Mucosa of gallbladder (tissue), 1 donor: ENCODE measurements around the gene SIN3A. TPM values are rescaled to one million over a fixed set of nuclear protein-coding genes. Genes with fewer than 3 reads are reported as not detected.
"Not testable (repeated sequence)": the region's sequence is repeated elsewhere in the genome, so short reads cannot be mapped to it uniquely, and the experiment has no call there.

Experiments used
- DNase-seq: peaks from one replicate; pipeline ENCODE4 v3.0.0-alpha.2; 2020; ENCODE audit warnings: low spot score
- total RNA-seq: library from RNA; stranded (reverse); gene quantifications from one replicate; pipeline ENCODE4 v1.2.1, GENCODE V29; 2021
- donor health status: DM: no; HTN: no; CAD: no.

The SIN3A gene
- total RNA-seq, 1 donor from 2014 or later: 65.5 TPM

DNA sequence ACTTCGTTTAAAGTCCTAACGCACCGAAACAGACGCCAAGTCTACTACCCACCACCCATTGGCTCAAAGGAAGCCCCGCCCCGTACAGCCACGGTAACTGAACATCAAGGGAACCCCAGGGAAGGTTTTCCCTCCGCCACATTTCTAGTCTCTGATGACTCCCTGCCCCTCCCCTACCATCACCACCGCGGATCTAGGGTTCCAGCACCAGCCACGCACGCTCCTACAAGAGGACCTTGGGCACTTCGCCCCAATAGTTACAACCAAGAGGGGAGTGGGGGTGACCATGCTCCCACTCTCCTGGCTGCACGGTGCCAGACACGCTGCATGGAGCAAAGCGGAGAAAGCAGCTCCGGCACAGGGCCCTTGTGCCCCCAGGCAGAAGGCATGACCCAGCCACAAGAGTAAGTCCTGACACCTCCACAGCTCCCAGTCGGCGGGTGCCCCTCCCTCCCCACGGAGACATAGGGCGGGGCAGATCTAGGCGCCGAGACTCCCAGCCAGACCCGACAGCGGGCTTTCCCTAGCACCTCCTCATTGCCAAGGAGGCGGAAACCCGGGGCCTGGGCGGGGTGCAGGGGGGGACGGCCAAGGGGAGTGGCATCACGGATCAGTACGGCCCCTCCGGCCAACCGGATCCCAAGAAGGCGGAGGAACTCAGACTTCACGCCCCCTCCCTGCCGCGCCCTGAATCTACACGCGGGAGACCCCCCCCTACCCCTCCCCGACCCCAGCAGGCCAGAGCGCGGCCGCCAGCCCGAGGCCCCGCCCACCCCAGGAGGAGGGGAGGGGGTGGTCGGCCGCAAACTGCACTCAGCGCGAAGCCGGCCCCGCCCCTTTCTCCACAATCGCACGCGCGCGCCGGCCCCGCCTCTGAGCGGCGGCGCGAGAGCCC lies 936 bp downstream of the SIN3A start:
- peak; percentile 96 for DNase-seq

- DNase-seq: no peak
Observed at GRCh38 chr15:75449585-75450306, 1.7 kb downstream of the SIN3A start.

- DNase-seq: not testable (repeated sequence)
Observed at GRCh38 chr15:75448171-75448570, 3.3 kb downstream of the SIN3A start.

DNA sequence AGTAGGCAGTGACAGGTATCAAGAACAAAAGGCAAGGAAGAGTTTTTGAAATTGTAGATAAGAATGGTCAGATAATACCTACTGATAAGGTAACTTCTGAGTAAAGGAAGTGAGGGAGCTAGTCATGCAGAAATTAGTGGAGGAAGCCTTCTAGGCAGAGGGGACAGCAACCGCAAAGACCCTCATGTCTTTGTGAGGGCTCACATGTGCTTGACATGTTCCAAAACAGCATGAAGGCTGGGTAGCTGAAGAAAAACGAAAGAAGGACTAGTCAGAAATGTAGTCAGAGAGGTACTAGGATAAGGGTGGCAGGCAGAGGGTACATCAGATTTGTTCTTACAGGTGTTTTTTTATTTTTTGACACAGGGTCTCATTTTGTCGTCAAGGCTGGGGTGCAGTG lies 5.3 kb downstream of the SIN3A start:
- DNase-seq: no peak

- DNase-seq: not testable (repeated sequence)
Observed at GRCh38 chr15:75445324-75445723, 6.2 kb downstream of the SIN3A start.

- not testable (repeated sequence) for DNase-seq
Observed at GRCh38 chr15:75443972-75444453, 7.5 kb downstream of the SIN3A start.

GRCh38 chr15:75437721-75438120 lies 13.8 kb downstream of the SIN3A start:
- DNase-seq: no peak

DNA sequence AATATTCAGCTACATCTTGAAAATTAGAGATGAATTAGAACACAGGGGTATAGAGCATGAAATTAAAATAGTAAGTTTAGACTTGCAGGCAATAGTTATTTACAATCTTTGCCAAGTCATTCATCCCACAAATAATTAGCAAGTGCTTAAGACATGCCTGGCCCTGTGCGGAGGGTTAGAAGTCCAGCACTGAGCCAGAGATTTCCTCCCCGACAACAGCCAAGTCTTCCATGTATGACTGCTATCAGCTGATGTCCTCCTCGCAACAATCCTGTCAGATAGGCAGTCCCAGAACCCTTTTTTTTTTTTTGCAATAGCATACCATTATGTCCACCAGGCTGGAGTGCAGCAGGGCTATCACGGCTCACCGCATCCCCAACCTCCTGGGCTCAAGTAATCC lies 14.6 kb downstream of the SIN3A start:
- no peak for DNase-seq

- DNase-seq: no peak
Observed at GRCh38 chr15:75431682-75432081, 19.8 kb downstream of the SIN3A start.

- DNase-seq: no peak
Observed at GRCh38 chr15:75431270-75431669, 20.2 kb downstream of the SIN3A start.

- DNase-seq: no peak
Observed at GRCh38 chr15:75430259-75430658, 21.2 kb downstream of the SIN3A start.

- no peak for DNase-seq
Observed at GRCh38 chr15:75428152-75428551, 23.3 kb downstream of the SIN3A start.

- DNase-seq: no peak
Observed at GRCh38 chr15:75425966-75426500, 25.5 kb downstream of the SIN3A start.

DNA sequence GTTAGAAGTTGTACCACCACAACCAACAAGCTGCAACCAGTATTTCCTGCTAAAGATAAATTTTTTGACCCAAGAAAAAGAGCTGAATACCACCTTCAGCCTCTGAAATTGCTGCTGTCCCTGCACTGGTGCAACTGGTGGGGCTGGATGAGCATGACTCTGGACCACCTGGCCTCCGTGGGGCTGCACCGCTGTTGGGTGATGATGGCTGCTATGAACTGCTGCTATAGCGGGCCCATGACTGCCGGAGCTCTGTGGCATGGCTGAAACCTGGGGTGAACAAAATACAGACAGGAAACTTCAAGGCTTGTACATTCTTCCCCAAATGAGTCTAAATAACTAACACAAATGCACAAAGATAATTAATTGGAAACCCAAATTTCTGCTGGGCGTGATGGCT lies 28.9 kb downstream of the SIN3A start:
- no peak for DNase-seq

DNA sequence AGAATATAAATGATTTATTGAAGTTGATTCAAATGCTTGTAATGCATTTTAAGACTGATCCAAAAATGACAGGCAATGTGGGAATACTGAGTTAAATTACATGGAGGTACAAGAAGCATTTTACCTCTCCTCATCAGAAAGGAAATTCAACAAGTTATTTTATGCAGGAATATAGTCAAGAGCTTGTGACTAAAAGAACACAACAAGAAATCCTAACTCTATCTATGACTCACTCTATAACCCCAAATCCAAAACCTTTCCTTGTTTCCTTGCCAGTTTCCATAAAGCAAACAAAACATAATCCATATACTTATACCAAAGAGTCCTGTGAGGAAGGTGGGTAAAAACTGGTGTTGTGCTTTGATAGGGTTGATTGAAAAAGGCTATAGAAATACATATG lies 30.8 kb downstream of the SIN3A start:
- DNase-seq: no peak

DNA sequence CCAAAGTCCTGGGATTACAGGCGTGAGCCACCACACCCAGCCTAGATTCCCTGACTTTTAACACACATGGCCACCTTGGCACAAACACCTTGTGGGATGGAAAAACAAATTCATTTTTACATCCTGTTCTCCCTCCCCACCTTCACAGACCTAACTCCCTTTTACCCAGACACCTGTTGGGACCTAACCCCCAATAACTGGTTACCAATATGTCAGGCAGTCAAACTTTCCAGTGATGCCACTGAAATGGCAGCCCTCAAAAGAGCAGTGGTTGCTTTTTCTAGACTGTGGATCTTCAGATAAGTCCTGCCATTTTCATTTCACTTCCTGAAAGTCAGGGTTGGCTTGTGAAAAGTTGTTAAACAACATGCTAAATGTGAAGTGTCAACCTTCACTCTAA lies 34.9 kb downstream of the SIN3A start:
- DNase-seq: no peak

GRCh38 chr15:75410196-75410595 lies 41.3 kb downstream of the SIN3A start:
- DNase-seq: no peak

GRCh38 chr15:75407083-75407482 lies 44.4 kb downstream of the SIN3A start:
- no peak for DNase-seq

DNA sequence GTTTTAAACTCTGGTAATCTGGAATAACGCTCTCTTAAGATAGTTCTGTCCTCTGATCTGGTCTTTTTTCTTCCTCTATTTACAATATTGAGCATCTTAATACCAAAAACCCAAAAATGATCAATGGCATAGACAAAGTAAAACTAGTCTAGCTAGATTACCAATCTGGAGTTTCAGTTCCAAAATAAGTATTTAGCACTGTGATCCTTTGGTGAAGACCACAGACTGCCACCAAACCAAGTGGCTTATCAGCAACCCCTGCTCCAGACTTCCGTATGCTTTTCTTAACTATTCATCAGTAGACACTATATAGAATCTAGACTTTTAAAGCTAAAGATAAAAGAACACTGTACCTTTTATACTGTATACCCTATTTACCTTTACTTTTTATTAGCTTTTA lies 47.6 kb downstream of the SIN3A start:
- DNase-seq: no peak

- DNase-seq: no peak
Observed at GRCh38 chr15:75397494-75397893, 54.0 kb downstream of the SIN3A start.

GRCh38 chr15:75389791-75390382 lies 61.6 kb downstream of the SIN3A start:
- no peak for DNase-seq

DNA sequence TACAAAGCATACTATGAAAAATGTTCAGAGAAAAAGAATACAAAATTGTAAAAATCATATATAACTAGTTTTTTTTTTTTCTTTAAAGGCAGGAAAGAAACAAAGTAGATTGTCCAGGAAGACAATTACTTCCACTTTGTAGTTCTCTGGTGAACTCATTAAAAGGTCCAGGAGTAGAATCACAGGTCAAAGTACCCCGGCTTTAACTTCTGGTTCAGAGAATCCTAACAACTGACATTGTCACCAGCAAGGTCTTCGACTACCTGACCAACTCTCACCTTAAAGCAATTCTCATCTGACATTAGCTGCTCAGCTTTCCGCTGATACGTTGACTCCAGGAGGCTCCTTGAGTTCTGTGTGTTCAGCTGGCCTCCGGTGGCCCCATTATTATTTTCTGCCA lies 67.5 kb downstream of the SIN3A start:
- not testable (repeated sequence) for DNase-seq
